Measurements from ENCODE around the gene SLC6A19. TPM values are rescaled to one million over a fixed set of nuclear protein-coding genes. Genes with fewer than 3 reads are reported as not detected.

SLC6A19 gene
- total and polyA plus RNA-seq, 4 donors: 0.17 to 4.9 (median 0.91) TPM

DNA sequence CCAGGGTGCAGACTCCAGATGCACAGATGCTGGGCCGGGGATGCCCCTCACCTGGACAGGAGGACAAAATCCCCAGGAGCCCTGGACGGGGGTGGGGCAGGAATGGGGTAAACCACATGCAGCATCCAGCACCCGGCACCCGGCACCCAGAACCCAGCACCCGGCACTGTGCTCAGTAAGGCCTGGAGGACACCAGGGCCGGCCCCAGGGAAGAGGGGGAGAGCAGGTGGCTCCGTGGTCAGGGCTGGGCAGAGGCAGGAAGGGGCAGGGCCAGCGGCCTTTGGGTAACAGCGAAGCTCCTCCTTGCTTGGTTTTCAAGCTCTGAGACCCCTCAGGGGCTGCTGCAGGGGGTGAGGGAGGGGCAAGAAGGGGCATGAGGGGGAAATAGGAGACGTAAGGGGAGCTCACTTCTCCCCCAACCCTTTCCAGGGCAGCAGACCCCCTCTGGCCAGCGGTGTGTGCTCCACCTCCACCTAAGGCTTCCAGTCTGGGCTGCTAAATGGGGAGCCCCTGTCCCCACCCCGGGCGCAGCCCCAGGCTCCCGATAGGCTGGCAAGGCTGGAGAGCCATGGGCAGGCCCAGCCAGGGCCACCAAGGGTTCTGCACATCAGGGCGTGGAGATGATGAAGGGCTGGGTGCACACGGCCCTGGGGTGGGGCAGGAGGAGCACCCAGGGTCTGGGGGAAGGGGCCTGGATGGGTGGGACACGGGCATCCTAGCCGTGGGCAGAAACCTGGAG lies 17.8 kb upstream of the SLC6A19 start:
- H3K9ac ChIP-seq (ENCODE audit: low read depth in 1 of 2, low read length in 2 of 2): no peak overlapping the region
- TF ChIP-seq JUND (IDR thresholded peaks at IDR 0.05) (no peak), FOXA2 (IDR thresholded peaks at IDR 0.05) (no peak)
- no peak for DNase-seq (ENCODE audit: low spot score)

DNA sequence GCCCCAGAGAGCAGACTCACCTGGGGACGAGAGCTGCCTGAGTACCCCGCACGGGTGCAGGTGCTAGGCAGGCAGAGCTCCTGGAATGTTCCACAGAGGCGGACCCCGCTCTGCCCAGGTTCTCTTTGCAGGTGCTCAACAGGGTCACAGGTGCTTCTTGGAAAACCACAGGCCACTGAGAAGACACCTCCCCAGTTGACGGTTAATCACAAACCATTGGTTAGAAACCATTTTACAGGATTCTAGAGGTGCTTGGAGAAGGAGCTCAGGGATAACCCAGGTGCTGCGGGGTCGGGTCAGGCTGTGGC lies 17.3 kb upstream of the SLC6A19 start:
- Histone ChIP-seq H3K4me1 (ENCODE audit: control insufficient read depth in 4 of 4, insufficient read depth in 4 of 4, low read length in 3 of 4) (peaks cover 34 to 59% (median 52%) of the 10 kb centered on the region in 4 donors), H3K9ac (ENCODE audit: low read depth in 1 of 2, low read length in 2 of 2) (no peak overlapping the region)

More for the DNA sequence above, 17.8 kb upstream of the SLC6A19 start:
- Histone ChIP-seq H3K36me3 (ENCODE audit: control insufficient read depth in 4 of 4, insufficient read depth in 3 of 4, low read depth in 1 of 4, low read length in 3 of 4) (no peaks in the 10 kb centered on the region), H3K4me3 (ENCODE audit: low read depth in 1 of 3, low read length in 3 of 3) (no peak overlapping the region), H3K4me1 (ENCODE audit: control insufficient read depth in 4 of 4, insufficient read depth in 4 of 4, low read length in 3 of 4) (peaks cover 34 to 59% (median 52%) of the 10 kb centered on the region in 4 donors), H3K9me3 (ENCODE audit: control insufficient read depth in 4 of 4, low read length in 3 of 4) (no peaks in the 10 kb centered on the region), H3K27me3 (ENCODE audit: control insufficient read depth in 4 of 4, insufficient read depth in 4 of 4, low read length in 3 of 4) (no peaks in the 10 kb centered on the region), H3K27ac (ENCODE audit: low read depth in 1 of 2, low read length in 2 of 2) (peak overlapping the region; percentile 66 to 75)
- WGBS: 70% methylated on average over 18 of the region's 18 CpGs

More for the DNA sequence above, 17.3 kb upstream of the SLC6A19 start:
- no peak overlapping the region for H3K27ac ChIP-seq (ENCODE audit: low read depth in 1 of 2, low read length in 2 of 2)
- no peaks in the 10 kb centered on the region for H3K36me3 ChIP-seq (ENCODE audit: control insufficient read depth in 4 of 4, insufficient read depth in 3 of 4, low read depth in 1 of 4, low read length in 3 of 4)
- H3K4me3 ChIP-seq (ENCODE audit: low read depth in 1 of 3, low read length in 3 of 3): no peak overlapping the region
- no peak for TF ChIP-seq EGR1 (IDR thresholded peaks at IDR 0.05; ENCODE audit: low read depth in 2 of 2)
- no peak for TF ChIP-seq FOXA1 (IDR thresholded peaks at IDR 0.05)
- no peak for TF ChIP-seq FOXA2 (IDR thresholded peaks at IDR 0.05)
- TF ChIP-seq, protein P1, sequence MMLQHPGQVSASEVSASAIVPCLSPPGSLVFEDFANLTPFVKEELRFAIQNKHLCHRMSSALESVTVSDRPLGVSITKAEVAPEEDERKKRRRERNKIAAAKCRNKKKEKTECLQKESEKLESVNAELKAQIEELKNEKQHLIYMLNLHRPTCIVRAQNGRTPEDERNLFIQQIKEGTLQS (IDR thresholded peaks at IDR 0.05): no peak
- no peak for TF ChIP-seq RAD21 (IDR thresholded peaks at IDR 0.05)
- TF ChIP-seq, protein P2, sequence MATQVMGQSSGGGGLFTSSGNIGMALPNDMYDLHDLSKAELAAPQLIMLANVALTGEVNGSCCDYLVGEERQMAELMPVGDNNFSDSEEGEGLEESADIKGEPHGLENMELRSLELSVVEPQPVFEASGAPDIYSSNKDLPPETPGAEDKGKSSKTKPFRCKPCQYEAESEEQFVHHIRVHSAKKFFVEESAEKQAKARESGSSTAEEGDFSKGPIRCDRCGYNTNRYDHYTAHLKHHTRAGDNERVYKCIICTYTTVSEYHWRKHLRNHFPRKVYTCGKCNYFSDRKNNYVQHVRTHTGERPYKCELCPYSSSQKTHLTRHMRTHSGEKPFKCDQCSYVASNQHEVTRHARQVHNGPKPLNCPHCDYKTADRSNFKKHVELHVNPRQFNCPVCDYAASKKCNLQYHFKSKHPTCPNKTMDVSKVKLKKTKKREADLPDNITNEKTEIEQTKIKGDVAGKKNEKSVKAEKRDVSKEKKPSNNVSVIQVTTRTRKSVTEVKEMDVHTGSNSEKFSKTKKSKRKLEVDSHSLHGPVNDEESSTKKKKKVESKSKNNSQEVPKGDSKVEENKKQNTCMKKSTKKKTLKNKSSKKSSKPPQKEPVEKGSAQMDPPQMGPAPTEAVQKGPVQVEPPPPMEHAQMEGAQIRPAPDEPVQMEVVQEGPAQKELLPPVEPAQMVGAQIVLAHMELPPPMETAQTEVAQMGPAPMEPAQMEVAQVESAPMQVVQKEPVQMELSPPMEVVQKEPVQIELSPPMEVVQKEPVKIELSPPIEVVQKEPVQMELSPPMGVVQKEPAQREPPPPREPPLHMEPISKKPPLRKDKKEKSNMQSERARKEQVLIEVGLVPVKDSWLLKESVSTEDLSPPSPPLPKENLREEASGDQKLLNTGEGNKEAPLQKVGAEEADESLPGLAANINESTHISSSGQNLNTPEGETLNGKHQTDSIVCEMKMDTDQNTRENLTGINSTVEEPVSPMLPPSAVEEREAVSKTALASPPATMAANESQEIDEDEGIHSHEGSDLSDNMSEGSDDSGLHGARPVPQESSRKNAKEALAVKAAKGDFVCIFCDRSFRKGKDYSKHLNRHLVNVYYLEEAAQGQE (IDR thresholded peaks at IDR 0.05): no peak
- TF ChIP-seq, protein P3, sequence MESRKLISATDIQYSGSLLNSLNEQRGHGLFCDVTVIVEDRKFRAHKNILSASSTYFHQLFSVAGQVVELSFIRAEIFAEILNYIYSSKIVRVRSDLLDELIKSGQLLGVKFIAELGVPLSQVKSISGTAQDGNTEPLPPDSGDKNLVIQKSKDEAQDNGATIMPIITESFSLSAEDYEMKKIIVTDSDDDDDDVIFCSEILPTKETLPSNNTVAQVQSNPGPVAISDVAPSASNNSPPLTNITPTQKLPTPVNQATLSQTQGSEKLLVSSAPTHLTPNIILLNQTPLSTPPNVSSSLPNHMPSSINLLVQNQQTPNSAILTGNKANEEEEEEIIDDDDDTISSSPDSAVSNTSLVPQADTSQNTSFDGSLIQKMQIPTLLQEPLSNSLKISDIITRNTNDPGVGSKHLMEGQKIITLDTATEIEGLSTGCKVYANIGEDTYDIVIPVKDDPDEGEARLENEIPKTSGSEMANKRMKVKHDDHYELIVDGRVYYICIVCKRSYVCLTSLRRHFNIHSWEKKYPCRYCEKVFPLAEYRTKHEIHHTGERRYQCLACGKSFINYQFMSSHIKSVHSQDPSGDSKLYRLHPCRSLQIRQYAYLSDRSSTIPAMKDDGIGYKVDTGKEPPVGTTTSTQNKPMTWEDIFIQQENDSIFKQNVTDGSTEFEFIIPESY (IDR thresholded peaks at IDR 0.05): no peak
- no peak for TF ChIP-seq GABPA (IDR thresholded peaks at IDR 0.05 in 1 of 2, conservative IDR thresholded peaks at IDR 0.05 in 1 of 2)
- TF ChIP-seq, protein P4, sequence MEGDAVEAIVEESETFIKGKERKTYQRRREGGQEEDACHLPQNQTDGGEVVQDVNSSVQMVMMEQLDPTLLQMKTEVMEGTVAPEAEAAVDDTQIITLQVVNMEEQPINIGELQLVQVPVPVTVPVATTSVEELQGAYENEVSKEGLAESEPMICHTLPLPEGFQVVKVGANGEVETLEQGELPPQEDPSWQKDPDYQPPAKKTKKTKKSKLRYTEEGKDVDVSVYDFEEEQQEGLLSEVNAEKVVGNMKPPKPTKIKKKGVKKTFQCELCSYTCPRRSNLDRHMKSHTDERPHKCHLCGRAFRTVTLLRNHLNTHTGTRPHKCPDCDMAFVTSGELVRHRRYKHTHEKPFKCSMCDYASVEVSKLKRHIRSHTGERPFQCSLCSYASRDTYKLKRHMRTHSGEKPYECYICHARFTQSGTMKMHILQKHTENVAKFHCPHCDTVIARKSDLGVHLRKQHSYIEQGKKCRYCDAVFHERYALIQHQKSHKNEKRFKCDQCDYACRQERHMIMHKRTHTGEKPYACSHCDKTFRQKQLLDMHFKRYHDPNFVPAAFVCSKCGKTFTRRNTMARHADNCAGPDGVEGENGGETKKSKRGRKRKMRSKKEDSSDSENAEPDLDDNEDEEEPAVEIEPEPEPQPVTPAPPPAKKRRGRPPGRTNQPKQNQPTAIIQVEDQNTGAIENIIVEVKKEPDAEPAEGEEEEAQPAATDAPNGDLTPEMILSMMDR (IDR thresholded peaks at IDR 0.05; ENCODE audit: low read depth, low read length, missing input control): no peak
- TF ChIP-seq TAF1 (conservative IDR thresholded peaks at IDR 0.05): no peak
- no peaks in the 10 kb centered on the region for H3K27me3 ChIP-seq (ENCODE audit: control insufficient read depth in 4 of 4, insufficient read depth in 4 of 4, low read length in 3 of 4)
- H3K9me3 ChIP-seq (ENCODE audit: control insufficient read depth in 4 of 4, low read length in 3 of 4): no peaks in the 10 kb centered on the region
- 89% methylated on average over 8 of the region's 8 CpGs for whole genome bisulfite sequencing
- DNase-seq (ENCODE audit: low spot score): no peak
